H1 (cell line): Measurements from ENCODE around the gene PAX5. TPM values are rescaled to one million over a fixed set of nuclear protein-coding genes. Genes with fewer than 3 reads are reported as not detected.
A peak's percentile ranks its signal among the peaks of the same experiment; 100 is the strongest.

Experiments used
- CTCF ChIA-PET: fragments of 300-600 bp; sonication (Branson Sonifier 250); formaldehyde crosslinking; loops from one replicate; lab custom pipeline; 2021; ENCODE audit not compliant: partially characterized antibody; lab: Charles Lee
- POLR2A ChIA-PET: fragments of 300-600 bp; sonication (Branson Sonifier 250); formaldehyde crosslinking; loops from one replicate; lab custom pipeline; 2021; ENCODE audit warnings: inconsistent platforms; ENCODE audit not compliant: partially characterized antibody; lab: Charles Lee
- DNase-seq, 2 experiments: peaks; one replicate each; pipeline versions ENCODE4 v3.0.0 to v3.0.0-alpha.2; 2010 to 2022; ENCODE audit warnings: low spot score in 2 of 2, low read depth in 1 of 2, mixed read lengths in 1 of 2
- FAIRE-seq: peaks from 2 replicates; lab custom pipeline; 2011; peaks lifted over from hg19 to GRCh38; lab: Jason Lieb, UNC
- H2AFZ ChIP-seq: 2 replicates; pipeline ENCODE4 v1.8.1; 2012; ENCODE audit warnings: low read length, inconsistent platforms
- H2AK5ac ChIP-seq: 2 replicates; pipeline ENCODE4 v1.6.1; 2013; ENCODE audit warnings: low read depth, low read length
- H2BK120ac ChIP-seq: replicated peaks from 2 replicates; pipeline ENCODE3; 2013; ENCODE audit warnings: low read depth, low read length, inconsistent platforms
- H2BK12ac ChIP-seq: 2 replicates; pipeline ENCODE4 v1.6.1; 2013; ENCODE audit warnings: low read depth, low read length
- H2BK15ac ChIP-seq: 2 replicates; pipeline ENCODE4 v1.6.1; 2013; ENCODE audit warnings: low read length
- H2BK20ac ChIP-seq: 2 replicates; pipeline ENCODE4 v1.6.1; 2013; ENCODE audit warnings: low read length
- H2BK5ac ChIP-seq: 2 replicates; pipeline ENCODE4 v1.6.1; 2013; ENCODE audit warnings: low read depth, low read length
- H3K14ac ChIP-seq: 2 replicates; pipeline ENCODE4 v1.6.1; 2013; ENCODE audit warnings: inconsistent platforms; ENCODE audit not compliant: insufficient read length
- H3K18ac ChIP-seq: 2 replicates; pipeline ENCODE4 v1.6.1; 2013; ENCODE audit warnings: low read length; ENCODE audit errors: extremely low read depth
- H3K23ac ChIP-seq: 2 replicates; pipeline ENCODE4 v1.6.1; 2013; ENCODE audit warnings: inconsistent platforms; ENCODE audit not compliant: insufficient read length
- H3K23me2 ChIP-seq: 2 replicates; pipeline ENCODE4 v1.6.1; 2013; ENCODE audit warnings: low read depth, low read length
- H3K27ac ChIP-seq: 2 replicates; pipeline ENCODE4 v1.6.1; 2011; ENCODE audit warnings: low read depth, low read length, inconsistent platforms
- H3K27me3 ChIP-seq, 4 experiments: replicated peaks in 1 of 4; 1 replicate in 1 of 4; 2 replicates in 3 of 4; pipeline versions ENCODE4 v1.6.1 to v1.8.1; 2011 to 2013; ENCODE audit warnings: low read length in 3 of 4, mild to moderate bottlenecking in 3 of 4, inconsistent platforms in 2 of 4, mixed read lengths in 2 of 4, moderate library complexity in 1 of 4; ENCODE audit not compliant: control insufficient read depth in 3 of 4, insufficient read depth in 3 of 4; ENCODE audit errors: extremely low read depth in 1 of 4
- H3K36me3 ChIP-seq, 4 experiments: 2 replicates each; pipeline versions ENCODE4 v1.6.1 to v1.8.1; 2011 to 2013; ENCODE audit warnings: mild to moderate bottlenecking in 4 of 4, low read length in 3 of 4, moderate library complexity in 2 of 4, control low read depth in 1 of 4, inconsistent platforms in 1 of 4; ENCODE audit not compliant: insufficient read depth in 4 of 4, control insufficient read depth in 2 of 4
- H3K4ac ChIP-seq: replicated peaks from 2 replicates; pipeline ENCODE3; 2013; ENCODE audit warnings: low read length, low read depth, mixed read lengths, inconsistent platforms; ENCODE audit not compliant: insufficient read length
- H3K4me1 ChIP-seq, 4 experiments: replicated peaks in 1 of 4; 1 replicate in 1 of 4; 2 replicates in 3 of 4; pipeline versions ENCODE4 v1.6.1 to v1.8.1; 2011 to 2013; ENCODE audit warnings: low read length in 3 of 4, inconsistent platforms in 2 of 4, mixed read lengths in 1 of 4; ENCODE audit not compliant: insufficient read depth in 4 of 4, control insufficient read depth in 3 of 4
- H3K4me2 ChIP-seq, 2 experiments: 2 replicates each; pipeline versions ENCODE4 v1.6.1 to v1.8.1; 2011 to 2013; ENCODE audit warnings: low read depth in 2 of 2, low read length in 2 of 2, control low read depth in 1 of 2, inconsistent platforms in 1 of 2, mild to moderate bottlenecking in 1 of 2; ENCODE audit not compliant: insufficient read depth in 1 of 2
- H3K4me3 ChIP-seq, 4 experiments: fragments of 200-600, 300-600 bp in 1 of 4; sonication (generic), shearing (Covaris generic), sonication (Bioruptor Twin) in 1 of 4; 2 replicates each; pipeline versions ENCODE4 v1.5.1 to v1.8.1; 2011 to 2016; ENCODE audit warnings: low read length in 4 of 4, low read depth in 3 of 4, control low read depth in 2 of 4, inconsistent platforms in 2 of 4, mild to moderate bottlenecking in 2 of 4, mixed read lengths in 1 of 4, moderate library complexity in 1 of 4; ENCODE audit not compliant: insufficient read depth in 2 of 4; ENCODE audit errors: extremely low read depth in 1 of 4
- H3K56ac ChIP-seq: replicated peaks from 2 replicates; pipeline ENCODE3; 2013; ENCODE audit warnings: low read depth, mild to moderate bottlenecking, mixed read lengths, low read length, inconsistent platforms; ENCODE audit not compliant: insufficient read length
- H3K79me1 ChIP-seq: 2 replicates; pipeline ENCODE4 v1.6.1; 2013; ENCODE audit warnings: low read depth, low read length, control low read depth
- H3K79me2 ChIP-seq, 2 experiments: 2 replicates each; pipeline versions ENCODE4 v1.6.1 to v1.8.1; 2012 to 2013; ENCODE audit warnings: low read length in 2 of 2, mild to moderate bottlenecking in 2 of 2, inconsistent platforms in 1 of 2; ENCODE audit not compliant: insufficient read depth in 2 of 2, control insufficient read depth in 1 of 2
- H3K9ac ChIP-seq, 4 experiments: replicated peaks in 1 of 4; 1 replicate in 1 of 4; 2 replicates in 3 of 4; pipeline versions ENCODE4 v1.6.1 to v1.8.1; 2011 to 2013; ENCODE audit warnings: low read depth in 3 of 4, low read length in 3 of 4, control low read depth in 2 of 4, mild to moderate bottlenecking in 2 of 4, moderate library complexity in 2 of 4, inconsistent platforms in 1 of 4; ENCODE audit errors: extremely low read depth in 1 of 4
- H3K9me3 ChIP-seq, 2 experiments: 2 replicates each; pipeline versions ENCODE4 v1.6.1 to v1.8.1; 2012 to 2013; ENCODE audit warnings: mild to moderate bottlenecking in 2 of 2, moderate library complexity in 2 of 2, control low read depth in 1 of 2, inconsistent platforms in 1 of 2, low read depth in 1 of 2, low read length in 1 of 2, mixed read lengths in 1 of 2; ENCODE audit not compliant: insufficient read depth in 2 of 2
- H4K20me1 ChIP-seq, 2 experiments: replicated peaks in 1 of 2; 2 replicates each; pipeline versions ENCODE3 to v1.8.1; 2011 to 2013; ENCODE audit warnings: inconsistent platforms in 2 of 2, low read length in 2 of 2, mild to moderate bottlenecking in 1 of 2; ENCODE audit not compliant: insufficient read depth in 2 of 2, control insufficient read depth in 1 of 2
- H4K5ac ChIP-seq: 2 replicates; pipeline ENCODE4 v1.6.1; 2013; ENCODE audit warnings: low read length, low read depth, mixed read lengths, inconsistent platforms; ENCODE audit not compliant: insufficient read length
- H4K8ac ChIP-seq: 2 replicates; pipeline ENCODE4 v1.8.0; 2013; ENCODE audit warnings: mild to moderate bottlenecking, moderate library complexity, low read length, inconsistent platforms; ENCODE audit not compliant: insufficient read depth; ENCODE audit errors: extremely low read depth
- H4K91ac ChIP-seq: replicated peaks from 2 replicates; pipeline ENCODE3; 2013; ENCODE audit warnings: low read length, mixed read lengths, inconsistent platforms; ENCODE audit not compliant: insufficient read length
- ATF3 ChIP-seq: IDR thresholded peaks from 2 replicates; pipeline ENCODE4 v1.6.1; 2011; ENCODE audit warnings: low read depth, mild to moderate bottlenecking, low read length; ENCODE audit not compliant: insufficient read depth
- BCL11A ChIP-seq, 2 experiments: IDR thresholded peaks; one replicate each; pipeline ENCODE4 v1.6.1; 2011; ENCODE audit warnings: low read depth in 2 of 2, low read length in 2 of 2, mild to moderate bottlenecking in 2 of 2
- CEBPB ChIP-seq: IDR thresholded peaks from 2 replicates; pipeline ENCODE4 v1.6.1; 2012; ENCODE audit warnings: low read depth, low read length
- EGR1 ChIP-seq: IDR thresholded peaks from 2 replicates; pipeline ENCODE4 v1.6.1; 2011; ENCODE audit warnings: low read depth, low read length, borderline replicate concordance
- KDM5A ChIP-seq: fragments of 200-600 bp; IDR thresholded peaks from 2 replicates; pipeline ENCODE4 v1.7.1; 2012; ENCODE audit warnings: mild to moderate bottlenecking, low read length, inconsistent platforms, mixed read lengths
- MAFK ChIP-seq: IDR thresholded peaks from 2 replicates; pipeline ENCODE4 v1.6.1; 2012; ENCODE audit warnings: low read depth, mild to moderate bottlenecking, improper control_type of control experiment, low read length
- POLR2A ChIP-seq, 2 experiments: IDR thresholded peaks; 1 replicate in 1 of 2; 2 replicates in 1 of 2; pipeline ENCODE4 v1.6.1; 2011; ENCODE audit warnings: low read depth in 2 of 2, low read length in 2 of 2, mild to moderate bottlenecking in 2 of 2; ENCODE audit errors: control extremely low read depth in 1 of 2
- POLR2AphosphoS5 ChIP-seq: IDR thresholded peaks from 2 replicates; pipeline ENCODE4 v1.6.1; 2011; ENCODE audit warnings: low read depth, low read length
- RNF2 ChIP-seq: fragments of 200-900, 300-1000 bp; sonication (generic); IDR thresholded peaks from 2 replicates; pipeline ENCODE4 v1.7.1; 2016; ENCODE audit warnings: borderline replicate concordance, low read depth, mild to moderate bottlenecking, antibody characterized with exemption, low read length; ENCODE audit not compliant: poor library complexity, severe bottlenecking; ENCODE audit errors: missing control alignments
- SIX5 ChIP-seq: IDR thresholded peaks from 2 replicates; pipeline ENCODE4 v1.6.1; 2011; ENCODE audit warnings: mild to moderate bottlenecking, low read depth, low read length
- SUZ12 ChIP-seq: fragments of 200-600 bp; sonication (generic); IDR thresholded peaks from 2 replicates; pipeline ENCODE4 v1.6.1; 2012; ENCODE audit warnings: mild to moderate bottlenecking, inconsistent platforms, low read length, moderate library complexity, mixed read lengths
- ZNF274 ChIP-seq: IDR thresholded peaks from 2 replicates; pipeline ENCODE4 v1.7.0; 2012; ENCODE audit warnings: low read length, borderline replicate concordance; ENCODE audit errors: extremely low read depth
- WGBS, 2 experiments: shearing (Covaris generic) in 1 of 2; methylation state at CpG; one replicate each; pipeline versions ENCODE4 v1.1.6 to v1.1.7; 2013 to 2015; ENCODE audit warnings: low lambda C conversion rate in 2 of 2, mixed read lengths in 2 of 2, inconsistent platforms in 1 of 2, low coverage in 1 of 2, missing lambda C conversion rate in 1 of 2; ENCODE audit not compliant: insufficient replicate concordance in 2 of 2, insufficient coverage in 1 of 2, insufficient read length in 1 of 2; ENCODE audit errors: extremely low coverage in 1 of 2, missing lambda C conversion rate in 1 of 2; 5-methylcytosine and 5-hydroxymethylcytosine counted together
- polyA plus RNA-seq, 7 experiments: library from polyadenylated mRNA; depleted of rRNA in 3 of 7; stranded (reverse) in 5 of 7; unstranded in 2 of 7; fragments of >200 nt in 5 of 7; fragments of 200-250 nt in 2 of 7; gene quantifications; 1 replicate in 5 of 7; 2 replicates in 1 of 7; 4 replicates in 1 of 7; pipeline versions ENCODE4 v1.2.1 to v1.2.3, GENCODE V29; 2011 to 2013; ENCODE audit warnings: missing spikeins in 2 of 7, mixed read lengths in 2 of 7
- total RNA-seq: library from RNA; stranded (reverse); fragmentation: NEBNext Ultra II Directional; extraction: Animal tissue kit (Norgen Biotek cat#: 25700); gene quantifications from 2 replicates; pipeline ENCODE4 v1.2.1, GENCODE V29; 2021

Gene PAX5
- total and polyA plus RNA-seq, 2 of the 8 experiments (the other 6 are each of a cell fraction or from before 2014, with no cell fraction given) = 0.29 to 0.43 TPM

GRCh38 chr9:36968574-36969215, 65.4 kb downstream of the PAX5 start:
- no peak overlapping the region for H3K23ac ChIP-seq
- no peak for FAIRE-seq

More at GRCh38 chr9:36968574-36969215, 65.4 kb downstream of the PAX5 start:
- TF ChIP-seq SUZ12 = no peak
- no peak for TF ChIP-seq KDM5A
- TF ChIP-seq CEBPB = no peak
- TF ChIP-seq MAFK = no peak
- no peak for TF ChIP-seq EGR1
- no peak for TF ChIP-seq SIX5
- TF ChIP-seq ATF3 = no peak
- TF ChIP-seq POLR2A (IDR thresholded peaks at IDR 0.05; ENCODE audit: control extremely low read depth in 1 of 2, low read depth in 2 of 2, low read length in 2 of 2) = no peak
- no peak for TF ChIP-seq BCL11A (IDR thresholded peaks at IDR 0.05; ENCODE audit: low read depth in 2 of 2, low read length in 2 of 2)
- no peak for TF ChIP-seq POLR2AphosphoS5
- no peak for TF ChIP-seq ZNF274
- no peak for TF ChIP-seq RNF2
- H3K79me2 ChIP-seq = no peaks in the 10 kb centered on the region
- no peak overlapping the region for H3K9ac ChIP-seq
- H3K23me2 ChIP-seq = no peaks in the 10 kb centered on the region
- peak in 1 of 2 experiments; percentile 30 for DNase-seq
- no peak overlapping the region for H2AK5ac ChIP-seq
- H2BK12ac ChIP-seq = no peak overlapping the region
- H4K91ac ChIP-seq = no peak overlapping the region
- no peak overlapping the region for H3K27ac ChIP-seq
- H3K4me1 ChIP-seq = no peaks in the 10 kb centered on the region
- no peak overlapping the region for H4K5ac ChIP-seq
- peaks cover 0 to 3% (median 0%) of the 10 kb centered on the region in 4 experiments; a peak in 1 of 7 replicates for H3K27me3 ChIP-seq
- CTCF ChIA-PET = interaction anchor here (0.5 to 10.5 kb wide), 27 partner anchors 9 to 443 kb away, joined by 3 to 92 read pairs (median 3); no protein-coding TSS in a partner anchor
- no peak overlapping the region for H4K8ac ChIP-seq
- H3K4ac ChIP-seq = no peak overlapping the region
- no peaks in the 10 kb centered on the region for H4K20me1 ChIP-seq
- no peak overlapping the region for H2BK15ac ChIP-seq
- H3K79me1 ChIP-seq = no peaks in the 10 kb centered on the region
- no peaks in the 10 kb centered on the region for H3K9me3 ChIP-seq
- no peak overlapping the region for H3K4me2 ChIP-seq
- 65% methylated on average over 7 of the region's 7 CpGs; no CpG with 5 or more reads in 1 of the 2 experiments for WGBS, 2 experiments
- H2BK5ac ChIP-seq = no peak overlapping the region; the same call in 1 of the 2 replicates
- H3K18ac ChIP-seq = no peak overlapping the region
- no peak overlapping the region for H2AFZ ChIP-seq
- H3K4me3 ChIP-seq = no peak overlapping the region
- H2BK20ac ChIP-seq = no peak overlapping the region
- POLR2A ChIA-PET = interaction anchor here (0.6 to 1.5 kb wide), 2 partner anchors 11 to 23 kb away, joined by 3 to 5 read pairs; no protein-coding TSS in a partner anchor
- no peak overlapping the region for H3K14ac ChIP-seq
- no peaks in the 10 kb centered on the region for H3K36me3 ChIP-seq
- H3K56ac ChIP-seq = no peak overlapping the region
- no peak overlapping the region for H2BK120ac ChIP-seq
